ENCODE results near the gene SGIP1.
A peak's percentile ranks its signal among the peaks of the same experiment; 100 is the strongest.

The SGIP1 gene

GRCh38 chr1:66739401-66740157 lies 205.6 kb downstream of the SGIP1 start:
- no peaks in the 10 kb centered on the region for H3K36me3 ChIP-seq
- H3K27me3 ChIP-seq = no peaks in the 10 kb centered on the region
- H3K4me1 ChIP-seq = no peaks in the 10 kb centered on the region
- no peak for DNase-seq
- TF ChIP-seq, protein P1, sequence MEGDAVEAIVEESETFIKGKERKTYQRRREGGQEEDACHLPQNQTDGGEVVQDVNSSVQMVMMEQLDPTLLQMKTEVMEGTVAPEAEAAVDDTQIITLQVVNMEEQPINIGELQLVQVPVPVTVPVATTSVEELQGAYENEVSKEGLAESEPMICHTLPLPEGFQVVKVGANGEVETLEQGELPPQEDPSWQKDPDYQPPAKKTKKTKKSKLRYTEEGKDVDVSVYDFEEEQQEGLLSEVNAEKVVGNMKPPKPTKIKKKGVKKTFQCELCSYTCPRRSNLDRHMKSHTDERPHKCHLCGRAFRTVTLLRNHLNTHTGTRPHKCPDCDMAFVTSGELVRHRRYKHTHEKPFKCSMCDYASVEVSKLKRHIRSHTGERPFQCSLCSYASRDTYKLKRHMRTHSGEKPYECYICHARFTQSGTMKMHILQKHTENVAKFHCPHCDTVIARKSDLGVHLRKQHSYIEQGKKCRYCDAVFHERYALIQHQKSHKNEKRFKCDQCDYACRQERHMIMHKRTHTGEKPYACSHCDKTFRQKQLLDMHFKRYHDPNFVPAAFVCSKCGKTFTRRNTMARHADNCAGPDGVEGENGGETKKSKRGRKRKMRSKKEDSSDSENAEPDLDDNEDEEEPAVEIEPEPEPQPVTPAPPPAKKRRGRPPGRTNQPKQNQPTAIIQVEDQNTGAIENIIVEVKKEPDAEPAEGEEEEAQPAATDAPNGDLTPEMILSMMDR (IDR thresholded peaks at IDR 0.05; ENCODE audit: low read depth, low read length) = no peak
- no peak overlapping the region for H3K4me3 ChIP-seq (ENCODE audit: low read depth, low read length)
- no peaks in the 10 kb centered on the region for H3K9me3 ChIP-seq

GRCh38 chr1:66745451-66745850 lies 211.5 kb downstream of the SGIP1 start:
- Histone ChIP-seq H3K9me3 (no peaks in the 10 kb centered on the region), H3K27me3 (no peaks in the 10 kb centered on the region), H3K4me3 (ENCODE audit: low read depth, low read length) (no peak overlapping the region), H3K36me3 (no peaks in the 10 kb centered on the region), H3K4me1 (no peaks in the 10 kb centered on the region)
- DNase-seq = no peak
- TF ChIP-seq, protein P1 (IDR thresholded peaks at IDR 0.05; ENCODE audit: low read depth, low read length) = no peak

- no peak for DNase-seq
- H3K9me3 ChIP-seq = no peaks in the 10 kb centered on the region
- H3K27me3 ChIP-seq = 0 out of 2 replicates have a peak, but pooled peaks cover 4% of the 10 kb centered on the region
- H3K36me3 ChIP-seq = no peaks in the 10 kb centered on the region
- H3K4me1 ChIP-seq = no peaks in the 10 kb centered on the region
- H3K4me3 ChIP-seq (ENCODE audit: low read depth, low read length) = no peak overlapping the region
- TF ChIP-seq, protein P1 (IDR thresholded peaks at IDR 0.05; ENCODE audit: low read depth, low read length) = no peak
These were observed 213.5 kb downstream of the SGIP1 start for GRCh38 chr1:66747501-66747900.

- TF ChIP-seq, protein P1 (IDR thresholded peaks at IDR 0.05; ENCODE audit: low read depth, low read length) = no peak
- H3K4me3 ChIP-seq (ENCODE audit: low read depth, low read length) = no peak overlapping the region
- H3K36me3 ChIP-seq = no peaks in the 10 kb centered on the region
- no peaks in the 10 kb centered on the region for H3K4me1 ChIP-seq
- H3K9me3 ChIP-seq = no peaks in the 10 kb centered on the region
- DNase-seq = no peak
- 0 out of 2 replicates have a peak, but pooled peaks cover 4% of the 10 kb centered on the region for H3K27me3 ChIP-seq
These were observed 216.6 kb downstream of the SGIP1 start for GRCh38 chr1:66750577-66750976.

- TF ChIP-seq, protein P1 (IDR thresholded peaks at IDR 0.05; ENCODE audit: low read depth, low read length) = no peak
- Histone ChIP-seq H3K27me3 (0 out of 2 replicates have a peak, but pooled peaks cover 4% of the 10 kb centered on the region), H3K36me3 (no peaks in the 10 kb centered on the region), H3K4me1 (no peaks in the 10 kb centered on the region), H3K4me3 (ENCODE audit: low read depth, low read length) (no peak overlapping the region), H3K9me3 (no peaks in the 10 kb centered on the region)
- no peak for DNase-seq
These were observed 217.2 kb downstream of the SGIP1 start for GRCh38 chr1:66751160-66751559.

DNA sequence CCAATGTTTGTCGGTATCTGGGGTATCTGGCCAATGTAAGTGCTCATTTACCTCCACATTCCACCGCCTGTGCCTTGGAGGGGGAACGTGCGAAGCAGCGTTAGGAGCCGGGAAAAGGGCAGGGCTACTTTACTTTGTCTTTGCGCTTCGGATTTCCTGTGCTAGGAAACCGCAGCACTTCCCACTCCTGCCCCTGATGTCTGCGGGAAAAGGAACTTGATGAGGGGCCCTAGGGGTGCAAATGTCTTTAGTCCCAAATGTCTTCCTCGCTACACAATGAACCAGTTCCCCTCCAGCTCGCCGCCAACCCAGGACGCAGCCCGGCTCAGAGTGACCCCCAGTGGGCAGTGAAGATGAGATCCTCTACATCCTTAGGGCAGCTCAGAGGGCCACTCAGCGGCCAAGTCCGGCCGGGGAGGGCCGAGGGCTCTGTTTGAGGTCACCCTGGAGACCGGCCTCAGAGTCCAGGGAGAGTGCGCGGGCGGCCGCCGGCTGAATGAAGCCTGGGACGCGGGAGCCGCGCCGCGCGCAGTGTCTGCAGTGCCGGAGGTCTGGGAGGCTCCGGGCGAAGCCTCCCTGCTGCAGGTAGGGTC lies 218.1 kb downstream of the SGIP1 start, which contains the start of gene DYNLT5:
DYNLT5 (plus strand) TSS at position 460 of the 593 bp plus-strand sequence. CDS start 2,200 bp downstream, outside the sequence.
- Histone ChIP-seq H3K4me3 (ENCODE audit: low read depth, low read length) (peak within 1 kb of the TSS; percentile 39), H3K36me3 (no peaks in the 10 kb centered on the region), H3K9me3 (no peaks in the 10 kb centered on the region), H3K4me1 (no peaks in the 10 kb centered on the region), H3K27me3 (0 out of 2 replicates have a peak, but pooled peaks cover 4% of the 10 kb centered on the region)
- DNase-seq = peak; percentile 13
- TF ChIP-seq, protein P1 (IDR thresholded peaks at IDR 0.05; ENCODE audit: low read depth, low read length) = no peak
